Mucosa of stomach (tissue), 1 donor: ENCODE data around the gene WNT8A.
"Not testable (repeated sequence)": the region's sequence is repeated elsewhere in the genome, so short reads cannot be mapped to it uniquely, and the experiment has no call there.

Source experiments
- H3K27me3 ChIP-seq: one replicate; pipeline ENCODE4 v1.7.0; 2013; ENCODE audit warnings: mild to moderate bottlenecking, low read length; ENCODE audit not compliant: control insufficient read depth, insufficient read depth
- H3K36me3 ChIP-seq: one replicate; pipeline ENCODE4 v1.7.0; 2013; ENCODE audit warnings: low read length; ENCODE audit not compliant: control insufficient read depth, insufficient read depth
- H3K4me1 ChIP-seq: one replicate; pipeline ENCODE4 v1.7.0; 2013; ENCODE audit warnings: mild to moderate bottlenecking, low read length; ENCODE audit not compliant: control insufficient read depth, insufficient read depth
- H3K4me3 ChIP-seq: one replicate; pipeline ENCODE4 v1.7.0; 2013; ENCODE audit warnings: low read length
- H3K9ac ChIP-seq: one replicate; pipeline ENCODE4 v1.7.0; 2013; ENCODE audit warnings: mild to moderate bottlenecking, low read length, moderate library complexity
- H3K9me3 ChIP-seq: one replicate; pipeline ENCODE4 v1.7.0; 2013; ENCODE audit warnings: mild to moderate bottlenecking, low read length, moderate library complexity; ENCODE audit not compliant: control insufficient read depth
- donor health status: Pancreatic carcinoma.

The WNT8A gene

DNA sequence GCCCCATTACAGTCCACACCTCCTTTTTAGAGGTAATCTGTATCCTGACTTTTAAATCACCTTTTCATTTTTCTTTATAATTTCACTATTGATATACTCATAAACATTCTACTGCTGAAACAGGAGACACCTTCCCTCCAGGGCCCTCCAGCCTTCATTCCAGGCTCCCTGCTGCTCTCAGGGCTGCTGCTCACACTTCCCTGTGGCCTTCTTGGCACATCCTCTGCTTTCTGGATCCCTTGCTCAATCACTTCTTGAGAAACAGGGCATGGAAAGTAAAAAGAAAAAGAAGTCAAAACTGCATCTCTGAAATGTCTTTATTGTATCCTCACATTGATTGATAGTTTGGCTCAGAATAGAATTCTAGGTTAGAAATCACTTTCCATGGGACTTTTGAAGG is 19.3 kb upstream of the WNT8A start:
- Histone ChIP-seq H3K27me3 (no peaks in the 10 kb centered on the region), H3K9me3 (no peaks in the 10 kb centered on the region), H3K4me1 (no peaks in the 10 kb centered on the region), H3K4me3 (no peak overlapping the region), H3K36me3 (no peaks in the 10 kb centered on the region), H3K9ac (no peak overlapping the region)

DNA sequence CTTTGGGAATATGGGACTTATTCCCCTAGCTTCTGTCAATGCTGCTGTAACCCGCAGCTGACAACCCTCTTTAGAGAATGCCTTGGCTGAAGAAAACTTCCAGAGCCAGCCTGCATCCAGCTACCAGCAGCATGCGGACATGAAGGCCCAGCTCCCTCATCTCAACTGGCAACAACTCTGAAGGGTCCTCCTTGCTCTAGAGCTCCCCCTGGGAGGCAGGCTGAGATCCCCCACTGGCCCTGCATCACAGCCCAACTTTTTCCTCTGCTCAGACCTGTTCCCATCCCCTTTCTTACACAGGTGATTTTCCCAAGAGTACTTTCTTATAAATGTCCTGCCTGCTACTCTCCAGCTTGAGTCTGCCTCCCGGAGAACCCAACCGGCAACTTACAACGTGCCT is 18.7 kb upstream of the WNT8A start:
- no peaks in the 10 kb centered on the region for H3K4me1 ChIP-seq
- no peaks in the 10 kb centered on the region for H3K9me3 ChIP-seq
- no peak overlapping the region for H3K4me3 ChIP-seq
- no peak overlapping the region for H3K9ac ChIP-seq
- no peaks in the 10 kb centered on the region for H3K36me3 ChIP-seq
- no peaks in the 10 kb centered on the region for H3K27me3 ChIP-seq

DNA sequence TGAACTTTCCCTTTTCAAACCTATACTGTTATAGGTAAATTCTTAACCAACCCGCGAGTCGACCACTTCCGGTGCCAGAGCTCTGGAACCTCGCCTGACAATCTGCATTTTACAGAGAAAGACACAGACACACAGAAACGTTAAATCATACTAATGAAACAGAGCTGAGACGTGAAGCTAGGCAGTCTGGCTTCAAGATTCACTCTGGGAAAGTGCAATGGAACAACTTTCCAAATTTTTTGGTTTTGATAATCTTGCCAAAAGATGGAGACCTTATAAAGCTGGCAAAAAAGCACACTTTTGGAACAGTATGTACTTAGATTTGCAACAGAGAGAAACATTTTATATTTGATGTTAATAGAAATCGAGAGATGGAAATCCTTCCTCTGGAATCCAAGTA is 15.9 kb upstream of the WNT8A start:
- Histone ChIP-seq H3K36me3 (no peaks in the 10 kb centered on the region), H3K9me3 (no peaks in the 10 kb centered on the region), H3K27me3 (no peaks in the 10 kb centered on the region), H3K4me1 (no peaks in the 10 kb centered on the region), H3K4me3 (no peak overlapping the region), H3K9ac (no peak overlapping the region)

DNA sequence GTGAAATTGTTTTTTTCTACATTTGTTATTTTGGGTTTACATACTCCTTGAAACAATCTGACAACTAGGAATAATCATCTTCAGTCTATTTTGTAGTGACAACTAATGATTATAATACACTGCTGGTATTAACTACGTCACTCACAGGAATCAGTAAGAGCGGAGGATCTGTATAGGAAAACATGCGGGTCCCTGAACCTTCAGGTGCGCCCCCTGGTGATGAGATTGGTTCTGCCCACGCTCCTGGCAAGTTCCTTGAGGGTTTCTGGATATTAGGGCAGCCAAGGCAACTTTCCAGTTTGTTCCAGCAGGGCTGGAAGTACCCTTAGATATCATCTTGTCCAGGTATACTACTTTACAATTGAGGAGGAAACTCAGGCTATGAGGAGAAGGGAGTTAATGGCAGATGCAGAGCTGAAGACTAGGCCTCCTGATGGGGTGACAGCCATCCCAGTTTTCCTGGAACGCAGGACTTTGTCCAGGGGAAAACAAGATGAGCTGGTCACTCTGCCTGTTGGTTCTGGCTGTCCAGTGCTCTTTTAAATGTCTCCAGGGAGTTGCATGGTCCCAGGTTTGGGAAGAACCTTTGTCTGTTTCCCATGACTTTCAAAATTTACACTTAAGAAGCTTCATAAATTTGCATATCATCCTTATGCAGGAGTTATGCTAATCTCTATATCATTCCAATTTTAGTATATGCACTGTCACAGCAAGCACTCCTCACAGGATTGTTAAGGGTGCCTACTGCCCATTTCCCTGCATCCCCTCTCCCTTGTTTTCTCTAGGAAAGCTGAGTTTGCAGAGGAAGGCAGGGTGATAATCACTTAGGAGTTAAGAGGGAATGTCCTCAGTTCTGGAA is 14.9 kb upstream of the WNT8A start:
- H3K4me1 ChIP-seq = no peaks in the 10 kb centered on the region
- no peaks in the 10 kb centered on the region for H3K36me3 ChIP-seq
- no peaks in the 10 kb centered on the region for H3K9me3 ChIP-seq
- no peaks in the 10 kb centered on the region for H3K27me3 ChIP-seq
- no peak overlapping the region for H3K4me3 ChIP-seq
- no peak overlapping the region for H3K9ac ChIP-seq

DNA sequence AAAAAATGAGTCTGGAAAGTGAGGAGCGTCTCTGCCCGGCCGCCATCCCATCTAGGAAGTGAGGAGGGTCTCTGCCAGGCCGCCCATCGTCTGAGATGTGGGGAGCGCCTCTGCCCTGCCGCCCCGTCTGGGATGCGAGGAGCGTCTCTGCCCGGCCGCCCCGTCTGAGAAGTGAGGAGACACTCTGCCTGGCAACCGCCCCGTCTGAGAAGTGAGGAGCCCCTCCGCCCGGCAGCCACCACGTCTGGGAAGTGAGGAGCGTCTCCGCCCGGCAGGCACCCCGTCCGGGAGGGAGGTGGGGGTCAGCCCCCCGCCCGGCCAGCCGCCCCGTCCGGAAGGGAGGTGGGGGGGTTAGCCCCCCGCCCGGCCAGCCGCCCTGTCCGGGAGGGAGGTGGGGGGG is 13.8 kb upstream of the WNT8A start:
- H3K4me1 ChIP-seq, H3K36me3 ChIP-seq, H3K27me3 ChIP-seq, H3K9me3 ChIP-seq, H3K4me3 ChIP-seq, H3K9ac ChIP-seq: not testable (repeated sequence)

DNA sequence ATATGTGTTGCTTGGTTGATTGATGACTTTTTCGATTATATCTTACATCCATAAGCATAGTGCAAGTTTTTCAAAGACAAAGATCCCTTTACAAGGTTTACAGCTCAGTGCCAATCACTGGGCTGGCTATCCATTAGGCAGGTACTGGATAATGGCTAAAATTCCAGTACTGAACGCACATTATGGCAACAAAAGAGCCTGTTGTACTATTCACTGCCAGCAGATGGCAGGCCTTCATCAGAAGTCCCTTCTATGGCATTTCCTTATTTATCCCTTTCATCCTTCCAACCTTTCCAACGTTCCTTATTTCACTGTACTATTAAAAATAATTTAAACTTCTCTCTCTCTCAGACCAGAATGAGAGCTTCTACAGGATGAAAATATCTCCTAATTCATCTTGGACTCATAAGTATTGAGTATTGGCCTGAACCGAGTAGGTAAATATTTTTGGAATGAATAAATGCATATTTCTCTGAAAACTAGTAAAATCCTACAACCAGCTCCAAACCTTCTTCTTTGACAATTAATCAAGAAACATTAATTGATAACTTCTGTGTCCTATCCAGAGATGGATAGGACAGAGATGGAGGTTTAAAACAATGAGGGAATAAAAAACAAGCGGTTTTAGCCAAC is 6.7 kb upstream of the WNT8A start:
- H3K9ac ChIP-seq = no peak overlapping the region
- H3K36me3 ChIP-seq = no peaks in the 10 kb centered on the region
- H3K4me1 ChIP-seq = no peaks in the 10 kb centered on the region
- no peak overlapping the region for H3K4me3 ChIP-seq
- H3K9me3 ChIP-seq = no peaks in the 10 kb centered on the region
- H3K27me3 ChIP-seq = no peaks in the 10 kb centered on the region

DNA sequence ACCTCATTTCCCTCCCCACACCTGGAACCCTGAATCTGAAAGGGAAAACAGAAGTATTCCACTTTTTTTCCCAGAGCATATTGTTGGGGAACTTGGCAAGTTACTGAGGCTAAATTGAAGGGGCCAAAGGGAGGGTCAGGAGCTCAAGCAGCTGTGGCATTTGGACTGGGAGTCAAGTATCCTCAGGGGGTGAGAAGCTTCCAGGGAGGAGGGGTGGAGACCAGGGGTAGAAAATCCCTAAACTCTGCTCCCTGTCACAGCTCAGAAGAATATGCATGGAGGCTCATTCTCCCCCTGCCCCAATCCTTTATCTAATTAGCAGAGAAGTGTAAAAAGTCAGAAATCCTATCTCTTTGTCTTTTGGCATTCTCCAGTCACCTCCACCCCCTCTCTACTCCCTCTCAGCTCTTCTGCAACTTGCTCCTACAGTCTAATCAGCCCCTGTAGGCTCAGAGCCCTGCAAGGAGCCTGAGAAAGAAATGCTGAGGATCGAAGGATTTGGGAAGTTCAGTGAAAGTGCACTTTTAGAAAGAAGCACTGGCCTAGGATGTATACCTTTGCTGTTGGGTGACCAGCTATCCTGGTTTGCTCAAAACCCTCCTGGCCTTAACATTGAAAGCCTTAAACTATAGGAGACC is 5.7 kb upstream of the WNT8A start:
- H3K27me3 ChIP-seq = no peaks in the 10 kb centered on the region
- no peak overlapping the region for H3K9ac ChIP-seq
- no peak overlapping the region for H3K4me3 ChIP-seq
- no peaks in the 10 kb centered on the region for H3K4me1 ChIP-seq
- H3K9me3 ChIP-seq = no peaks in the 10 kb centered on the region
- no peaks in the 10 kb centered on the region for H3K36me3 ChIP-seq

DNA sequence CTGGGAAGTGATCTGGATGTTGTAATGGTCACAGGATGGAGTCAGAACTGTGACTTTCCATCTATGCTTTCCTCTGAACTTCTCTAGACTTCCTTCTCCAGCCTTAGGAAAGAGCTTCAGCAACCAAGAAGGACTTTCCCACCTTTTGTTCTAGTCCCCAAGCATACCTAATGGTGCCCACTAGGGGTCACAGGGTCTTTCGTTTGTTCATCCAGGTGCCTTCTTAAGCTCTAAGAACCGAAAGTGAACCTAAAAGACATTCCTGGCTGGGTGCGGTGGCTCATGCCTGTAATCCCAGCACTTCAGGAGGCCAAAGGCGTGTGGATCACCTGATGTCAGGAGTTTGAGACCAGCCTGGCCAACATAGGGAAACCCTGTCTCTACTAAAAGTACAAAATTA is 1.8 kb upstream of the WNT8A start:
- H3K9me3 ChIP-seq = no peaks in the 10 kb centered on the region
- no peak overlapping the region for H3K9ac ChIP-seq
- no peaks in the 10 kb centered on the region for H3K27me3 ChIP-seq
- H3K4me1 ChIP-seq = no peaks in the 10 kb centered on the region
- H3K4me3 ChIP-seq = no peak overlapping the region
- no peaks in the 10 kb centered on the region for H3K36me3 ChIP-seq

DNA sequence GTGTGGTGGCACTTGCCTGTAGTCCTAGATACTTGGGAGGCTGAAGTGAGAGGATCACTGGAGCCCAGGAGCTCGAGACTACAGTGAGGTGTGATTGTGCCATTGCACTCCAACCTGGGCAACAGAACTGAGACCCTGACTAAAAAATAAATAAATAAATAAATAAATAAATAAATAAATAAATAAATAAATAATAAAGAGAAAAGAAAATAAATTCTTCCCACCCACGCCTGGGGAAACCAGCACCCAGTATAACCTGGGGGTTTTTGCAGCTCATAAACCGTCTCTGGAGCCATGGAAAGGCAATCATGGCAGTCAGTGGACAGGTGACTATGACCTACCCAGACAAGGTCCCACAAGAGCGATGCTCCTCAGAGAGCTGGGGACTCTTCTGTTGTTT is 7.9 kb downstream of the WNT8A start:
- H3K9me3 ChIP-seq = no peaks in the 10 kb centered on the region
- no peak overlapping the region for H3K9ac ChIP-seq
- no peaks in the 10 kb centered on the region for H3K27me3 ChIP-seq
- H3K4me1 ChIP-seq = no peaks in the 10 kb centered on the region
- H3K36me3 ChIP-seq = no peaks in the 10 kb centered on the region
- H3K4me3 ChIP-seq = no peak overlapping the region

DNA sequence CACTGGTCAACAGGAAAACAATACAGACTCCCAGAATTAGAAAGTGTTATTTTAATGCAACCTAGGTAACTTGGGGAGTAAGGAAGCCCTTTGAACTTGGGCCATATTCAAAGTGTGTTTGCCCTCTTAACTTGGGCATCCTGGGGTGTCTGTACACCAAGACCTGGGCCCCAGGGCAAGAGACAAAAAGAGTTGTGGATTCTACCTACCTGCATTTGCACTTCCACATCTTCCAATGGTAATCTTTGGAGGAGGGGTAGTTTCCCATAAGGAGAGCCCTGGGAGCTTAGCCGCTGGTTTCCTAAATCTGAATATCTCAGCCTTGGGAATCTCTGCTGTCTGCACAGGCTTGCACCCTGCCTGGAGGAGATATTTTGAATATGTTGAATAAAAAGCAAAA is 8.5 kb downstream of the WNT8A start:
- Histone ChIP-seq H3K27me3 (no peaks in the 10 kb centered on the region), H3K36me3 (no peaks in the 10 kb centered on the region), H3K9me3 (no peaks in the 10 kb centered on the region), H3K4me3 (no peak overlapping the region), H3K9ac (no peak overlapping the region), H3K4me1 (no peaks in the 10 kb centered on the region)

DNA sequence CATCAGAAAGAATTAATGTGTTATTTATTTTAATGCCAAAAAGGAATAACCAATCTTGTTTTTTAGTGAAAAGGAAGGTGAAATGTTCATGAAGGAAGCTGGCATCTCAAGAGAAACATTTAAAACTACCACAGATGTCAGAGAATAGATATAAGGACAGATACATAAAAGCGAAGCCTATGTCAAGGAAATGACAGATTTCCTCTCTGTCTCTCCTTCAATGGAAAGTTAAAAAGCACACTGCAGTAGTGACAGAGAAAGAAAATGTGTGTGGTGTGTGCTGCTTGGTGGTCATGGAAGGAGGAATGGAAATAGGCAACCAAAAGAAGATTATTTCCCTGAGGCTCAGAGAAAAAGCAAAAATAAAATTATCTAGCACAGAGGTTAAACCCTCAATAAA is 9.2 kb downstream of the WNT8A start:
- Histone ChIP-seq H3K36me3 (no peaks in the 10 kb centered on the region), H3K4me3 (no peak overlapping the region), H3K9ac (no peak overlapping the region), H3K27me3 (no peaks in the 10 kb centered on the region), H3K4me1 (no peaks in the 10 kb centered on the region), H3K9me3 (no peaks in the 10 kb centered on the region)

DNA sequence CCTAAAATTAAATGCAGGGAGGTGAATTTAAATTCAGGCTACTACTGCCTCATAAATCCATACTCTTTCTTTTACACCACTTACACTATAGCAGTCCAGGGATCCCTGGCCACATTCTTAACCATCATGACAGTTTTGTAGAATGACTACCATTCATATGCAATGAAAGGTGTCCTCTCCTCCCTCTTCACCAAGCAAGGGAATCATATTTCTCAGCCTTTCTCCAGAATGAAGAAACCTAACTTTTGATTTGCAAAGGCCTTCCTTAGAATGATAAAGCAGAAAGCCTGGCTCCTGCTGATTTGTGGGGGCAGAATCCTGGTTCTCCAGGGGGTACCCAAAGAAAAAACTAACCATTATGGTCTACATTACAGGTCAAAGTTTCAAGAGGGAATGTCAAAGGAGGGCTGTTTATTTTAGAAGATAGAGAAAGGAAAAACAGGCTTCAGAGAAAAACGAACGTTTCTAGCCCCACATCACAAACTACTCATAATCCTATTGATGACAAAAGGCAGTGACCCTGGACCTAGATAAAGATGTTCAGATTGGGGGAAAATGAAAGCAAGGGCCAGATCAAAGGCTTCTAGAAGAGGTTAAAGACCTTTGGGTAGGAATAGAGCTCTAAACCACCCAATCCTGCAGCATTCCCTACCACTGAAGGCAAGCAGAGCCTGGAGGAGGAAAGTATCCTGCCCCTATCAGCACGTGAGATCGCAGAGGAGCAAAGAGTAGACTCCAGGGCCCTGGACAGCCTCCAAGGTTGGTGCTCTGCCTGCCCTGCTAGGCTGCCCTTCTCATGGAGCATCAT is 11.5 kb downstream of the WNT8A start:
- no peaks in the 10 kb centered on the region for H3K36me3 ChIP-seq
- H3K9ac ChIP-seq = no peak overlapping the region
- no peaks in the 10 kb centered on the region for H3K4me1 ChIP-seq
- no peaks in the 10 kb centered on the region for H3K9me3 ChIP-seq
- no peak overlapping the region for H3K4me3 ChIP-seq
- peaks cover 3% of the 10 kb centered on the region for H3K27me3 ChIP-seq
